Germinal center (tissue), 1 donor: Measurements from ENCODE around the gene HHIPL2.
A peak's percentile ranks its signal among the peaks of the same experiment; 100 is the strongest.

ENCODE experiments used
- DNase-seq: peaks from one replicate; pipeline ENCODE4 v3.0.0; 2012; ENCODE audit warnings: mixed read lengths, low spot score

Gene HHIPL2

GRCh38 chr1:222547944-222548671 is at the start of gene HHIPL2:
Gene HHIPL2, minus strand, starts transcription at chr1:222548104. Its CDS starts 60 bp downstream, at chr1:222548044.
- no peak for DNase-seq

- DNase-seq = no peak
Measured at GRCh38 chr1:222596696-222597095, 48.8 kb upstream of the HHIPL2 start.

- no peak for DNase-seq
Measured at GRCh38 chr1:222594789-222595188, 46.9 kb upstream of the HHIPL2 start.

- DNase-seq = no peak
Measured at GRCh38 chr1:222592171-222592570, 44.3 kb upstream of the HHIPL2 start.

GRCh38 chr1:222589462-222590302 is 41.8 kb upstream of the HHIPL2 start, which contains the start of gene TAF1A:
Gene TAF1A, minus strand, starts transcription at chr1:222589933.
- DNase-seq = peak; percentile 88

- no peak for DNase-seq
Measured at GRCh38 chr1:222588135-222588534, 40.2 kb upstream of the HHIPL2 start.

GRCh38 chr1:222586842-222587241 is 38.9 kb upstream of the HHIPL2 start:
- no peak for DNase-seq

- peak; percentile 45 for DNase-seq
Measured at GRCh38 chr1:222583079-222583478, 35.2 kb upstream of the HHIPL2 start.

- no peak for DNase-seq
Measured at GRCh38 chr1:222582099-222582774, 34.3 kb upstream of the HHIPL2 start.

- DNase-seq = no peak
Measured at GRCh38 chr1:222579316-222579715, 31.4 kb upstream of the HHIPL2 start.

GRCh38 chr1:222570837-222571236 is 22.9 kb upstream of the HHIPL2 start:
- DNase-seq = no peak

GRCh38 chr1:222561656-222562055 is 13.8 kb upstream of the HHIPL2 start:
- no peak for DNase-seq

- DNase-seq = no peak
Measured at GRCh38 chr1:222557574-222557973, 9.7 kb upstream of the HHIPL2 start.

GRCh38 chr1:222557148-222557547 is 9.2 kb upstream of the HHIPL2 start:
- no peak for DNase-seq

GRCh38 chr1:222555992-222556615 is 8.2 kb upstream of the HHIPL2 start:
- no peak for DNase-seq

- no peak for DNase-seq
Measured at GRCh38 chr1:222554177-222554576, 6.3 kb upstream of the HHIPL2 start.

GRCh38 chr1:222552882-222553281 is 5.0 kb upstream of the HHIPL2 start:
- no peak for DNase-seq

GRCh38 chr1:222547260-222547614 is 667 bp downstream of the HHIPL2 start:
- DNase-seq = no peak

- DNase-seq = no peak
Measured at GRCh38 chr1:222546548-222547259, 1.2 kb downstream of the HHIPL2 start.

GRCh38 chr1:222546091-222546490 is 1.8 kb downstream of the HHIPL2 start:
- no peak for DNase-seq

GRCh38 chr1:222543817-222544216 is 4.1 kb downstream of the HHIPL2 start:
- DNase-seq = no peak

GRCh38 chr1:222540598-222540995 is 7.3 kb downstream of the HHIPL2 start:
- no peak for DNase-seq
